Stimulated activated memory B cell treated with anti-CD40 and anti-IgM and Interleukin-4, amounts not matched to agents 10 μg/mL and 1 μg/mL and 100 μg/mL, for 72 hours (primary cell): ENCODE results near the gene RNF220.
A peak's percentile ranks its signal among the peaks of the same experiment; 100 is the strongest.

Experiments
- ATAC-seq: fragments of 150-1000 bp; cut with Tn5 transposase; 2 replicates; pipeline ENCODE4 v1.10.0; 2021
- H3K27ac Mint-ChIP-seq: one replicate; pipeline ENCODE4 v1.8.0; 2022; ENCODE audit warnings: mild to moderate bottlenecking, mixed read lengths
- H3K27me3 Mint-ChIP-seq: one replicate; pipeline ENCODE4 v1.8.0; 2022; ENCODE audit warnings: mixed read lengths
- H3K36me3 Mint-ChIP-seq: one replicate; pipeline ENCODE4 v1.8.0; 2022; ENCODE audit warnings: mixed read lengths
- H3K4me1 Mint-ChIP-seq: one replicate; pipeline ENCODE4 v1.8.0; 2022; ENCODE audit warnings: mixed read lengths
- H3K4me3 Mint-ChIP-seq: one replicate; pipeline ENCODE4 v1.8.0; 2022; ENCODE audit warnings: mild to moderate bottlenecking, moderate library complexity, mixed read lengths
- H3K9me3 Mint-ChIP-seq: one replicate; pipeline ENCODE4 v1.8.0; 2022; ENCODE audit warnings: mixed read lengths

RNF220 gene

GRCh38 chr1:44405031-44405797, at the start of gene RNF220:
Gene RNF220, plus strand, starts transcription at chr1:44405255.
- peak; percentile 65 for ATAC-seq
- H3K9me3 Mint-ChIP-seq = no peaks in the 10 kb centered on the region
- H3K27me3 Mint-ChIP-seq = peaks cover 32% of the 10 kb centered on the region
- no peaks in the 10 kb centered on the region for H3K36me3 Mint-ChIP-seq
- H3K4me1 Mint-ChIP-seq = peaks cover 44% of the 10 kb centered on the region
- H3K4me3 Mint-ChIP-seq = peak within 1 kb of the TSS; percentile 86
- no peak within 1 kb of the TSS for H3K27ac Mint-ChIP-seq

GRCh38 chr1:44355582-44356305, 49.3 kb upstream of the RNF220 start:
- Mint-ChIP-seq H3K4me3 (peak overlapping the region; percentile 89), H3K36me3 (peaks cover 17% of the 10 kb centered on the region), H3K27ac (peak overlapping the region; percentile 77)

GRCh38 chr1:44357710-44358109, 47.3 kb upstream of the RNF220 start:
- Mint-ChIP-seq H3K9me3 (no peaks in the 10 kb centered on the region), H3K4me3 (no peak overlapping the region), H3K4me1 (peaks cover 32% of the 10 kb centered on the region), H3K36me3 (no peaks in the 10 kb centered on the region), H3K27ac (no peak overlapping the region), H3K27me3 (no peaks in the 10 kb centered on the region)
- ATAC-seq = no peak

More at GRCh38 chr1:44355582-44356305, 49.3 kb upstream of the RNF220 start:
- Mint-ChIP-seq H3K9me3 (no peaks in the 10 kb centered on the region), H3K4me1 (peaks cover 43% of the 10 kb centered on the region), H3K27me3 (no peaks in the 10 kb centered on the region)
- ATAC-seq = no peak

- Mint-ChIP-seq H3K4me1 (peaks cover 20% of the 10 kb centered on the region), H3K27me3 (no peaks in the 10 kb centered on the region), H3K27ac (no peak overlapping the region), H3K36me3 (no peaks in the 10 kb centered on the region), H3K9me3 (no peaks in the 10 kb centered on the region), H3K4me3 (no peak overlapping the region)
- ATAC-seq = no peak
Observed at GRCh38 chr1:44359234-44359935, 45.7 kb upstream of the RNF220 start.

- H3K4me1 Mint-ChIP-seq = peaks cover 8% of the 10 kb centered on the region
- ATAC-seq = no peak
- peaks cover 3% of the 10 kb centered on the region for H3K27me3 Mint-ChIP-seq
- no peaks in the 10 kb centered on the region for H3K36me3 Mint-ChIP-seq
- no peak overlapping the region for H3K4me3 Mint-ChIP-seq
- H3K27ac Mint-ChIP-seq = no peak overlapping the region
- no peaks in the 10 kb centered on the region for H3K9me3 Mint-ChIP-seq
Observed at GRCh38 chr1:44361478-44361877, 43.6 kb upstream of the RNF220 start.

- Mint-ChIP-seq H3K27ac (no peak overlapping the region), H3K4me3 (no peak overlapping the region), H3K4me1 (peaks cover 8% of the 10 kb centered on the region), H3K36me3 (no peaks in the 10 kb centered on the region), H3K27me3 (peaks cover 24% of the 10 kb centered on the region), H3K9me3 (no peaks in the 10 kb centered on the region)
- no peak for ATAC-seq
Observed at GRCh38 chr1:44366371-44366975, 38.6 kb upstream of the RNF220 start.

GRCh38 chr1:44367944-44368343, 37.1 kb upstream of the RNF220 start:
- H3K36me3 Mint-ChIP-seq = no peaks in the 10 kb centered on the region
- H3K4me1 Mint-ChIP-seq = peaks cover 3% of the 10 kb centered on the region
- no peaks in the 10 kb centered on the region for H3K9me3 Mint-ChIP-seq
- peaks cover 24% of the 10 kb centered on the region for H3K27me3 Mint-ChIP-seq
- no peak for ATAC-seq
- H3K27ac Mint-ChIP-seq = no peak overlapping the region
- no peak overlapping the region for H3K4me3 Mint-ChIP-seq

- H3K36me3 Mint-ChIP-seq = no peaks in the 10 kb centered on the region
- ATAC-seq = no peak
- H3K4me3 Mint-ChIP-seq = no peak overlapping the region
- no peaks in the 10 kb centered on the region for H3K4me1 Mint-ChIP-seq
- H3K27ac Mint-ChIP-seq = no peak overlapping the region
- H3K27me3 Mint-ChIP-seq = peaks cover 24% of the 10 kb centered on the region
- no peaks in the 10 kb centered on the region for H3K9me3 Mint-ChIP-seq
Observed at GRCh38 chr1:44368471-44369151, 36.4 kb upstream of the RNF220 start.

GRCh38 chr1:44371206-44371605, 33.8 kb upstream of the RNF220 start:
- no peak for ATAC-seq
- no peaks in the 10 kb centered on the region for H3K36me3 Mint-ChIP-seq

GRCh38 chr1:44375547-44375946, 29.5 kb upstream of the RNF220 start:
- Mint-ChIP-seq H3K27me3 (no peaks in the 10 kb centered on the region), H3K36me3 (no peaks in the 10 kb centered on the region), H3K27ac (no peak overlapping the region), H3K4me1 (no peaks in the 10 kb centered on the region), H3K9me3 (no peaks in the 10 kb centered on the region), H3K4me3 (no peak overlapping the region)
- ATAC-seq = no peak

More at GRCh38 chr1:44371206-44371605, 33.8 kb upstream of the RNF220 start:
- Mint-ChIP-seq H3K4me3 (no peak overlapping the region), H3K27me3 (peaks cover 24% of the 10 kb centered on the region), H3K27ac (no peak overlapping the region), H3K9me3 (no peaks in the 10 kb centered on the region), H3K4me1 (no peaks in the 10 kb centered on the region)

GRCh38 chr1:44377925-44378784, 26.9 kb upstream of the RNF220 start:
- no peaks in the 10 kb centered on the region for H3K36me3 Mint-ChIP-seq
- no peak for ATAC-seq
- H3K4me1 Mint-ChIP-seq = no peaks in the 10 kb centered on the region
- no peak overlapping the region for H3K4me3 Mint-ChIP-seq
- H3K9me3 Mint-ChIP-seq = no peaks in the 10 kb centered on the region
- H3K27me3 Mint-ChIP-seq = no peaks in the 10 kb centered on the region
- no peak overlapping the region for H3K27ac Mint-ChIP-seq

GRCh38 chr1:44380666-44381177, 24.3 kb upstream of the RNF220 start:
- Mint-ChIP-seq H3K27ac (no peak overlapping the region), H3K4me1 (no peaks in the 10 kb centered on the region), H3K27me3 (no peaks in the 10 kb centered on the region), H3K36me3 (no peaks in the 10 kb centered on the region), H3K9me3 (no peaks in the 10 kb centered on the region), H3K4me3 (no peak overlapping the region)
- ATAC-seq = no peak

GRCh38 chr1:44388551-44388950, 16.5 kb upstream of the RNF220 start:
- Mint-ChIP-seq H3K36me3 (no peaks in the 10 kb centered on the region), H3K27me3 (peaks cover 9% of the 10 kb centered on the region), H3K4me3 (no peak overlapping the region), H3K4me1 (no peaks in the 10 kb centered on the region), H3K27ac (no peak overlapping the region), H3K9me3 (no peaks in the 10 kb centered on the region)
- no peak for ATAC-seq

GRCh38 chr1:44389437-44389836, 15.6 kb upstream of the RNF220 start:
- Mint-ChIP-seq H3K4me3 (no peak overlapping the region), H3K9me3 (no peaks in the 10 kb centered on the region), H3K4me1 (no peaks in the 10 kb centered on the region), H3K27ac (no peak overlapping the region), H3K36me3 (no peaks in the 10 kb centered on the region), H3K27me3 (peaks cover 15% of the 10 kb centered on the region)
- peak; percentile 36 for ATAC-seq
